GM12865 (cell line): ENCODE results near the gene FOXP1.

ENCODE experiments used
- DNase-seq: peaks from one replicate; pipeline ENCODE4 v3.0.0; 2010; ENCODE audit warnings: low read depth
- H3K4me3 ChIP-seq: 2 replicates; pipeline ENCODE4 v1.5.1; 2011; ENCODE audit warnings: mild to moderate bottlenecking, low read depth, low read length, control low read depth
- CTCF ChIP-seq: IDR thresholded peaks from 2 replicates; pipeline ENCODE4 v1.5.1; 2011; ENCODE audit warnings: low read length, control low read depth, low read depth, inconsistent platforms; ENCODE audit not compliant: insufficient read depth; ENCODE audit errors: missing control alignments

The FOXP1 gene

DNA sequence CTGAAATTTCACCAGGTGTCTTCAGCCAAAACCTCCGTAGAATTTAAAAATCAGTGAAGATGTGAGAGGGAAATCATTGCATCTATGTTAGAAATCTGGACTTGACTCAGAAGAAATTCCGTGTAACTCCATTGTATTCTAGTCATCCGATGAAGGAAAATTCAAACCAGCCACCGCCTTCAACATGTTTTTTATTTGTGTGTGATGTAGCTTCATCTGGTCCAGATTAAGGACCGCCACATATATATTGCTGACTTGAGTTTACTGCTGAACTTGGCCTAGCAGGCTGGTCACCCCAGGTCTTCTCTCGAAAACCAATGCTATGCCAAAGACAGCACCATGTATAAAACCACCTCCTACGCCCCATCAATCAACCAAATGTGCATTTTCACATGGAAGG is 120.9 kb downstream of the FOXP1 start:
- no peak for TF ChIP-seq CTCF
- no peak for DNase-seq
- H3K4me3 ChIP-seq, result no peak overlapping the region

GRCh38 chr3:71461749-71462483 is 121.6 kb downstream of the FOXP1 start:
- no peak overlapping the region for H3K4me3 ChIP-seq
- TF ChIP-seq CTCF, result no peak
- no peak for DNase-seq

DNA sequence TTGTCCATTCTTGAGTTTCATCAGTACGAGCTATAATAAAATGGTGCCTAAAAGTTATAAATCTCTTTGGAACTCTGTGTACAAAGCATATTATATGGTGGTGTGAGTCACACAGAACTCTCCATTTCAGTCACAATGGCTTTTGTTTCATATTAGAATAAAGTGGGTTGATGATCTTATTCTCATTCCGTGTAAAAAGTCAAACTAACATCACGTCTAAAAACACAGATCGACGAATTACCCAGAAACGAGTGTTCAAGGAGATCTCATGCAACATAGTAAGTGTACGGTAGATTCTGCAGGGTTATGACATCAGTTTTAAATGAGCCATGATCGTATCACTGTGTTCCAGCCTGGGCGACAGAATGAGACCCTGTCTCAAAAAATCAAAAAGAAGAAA is 122.4 kb downstream of the FOXP1 start:
- no peak overlapping the region for H3K4me3 ChIP-seq
- no peak for TF ChIP-seq CTCF
- no peak for DNase-seq

- DNase-seq, result no peak
- no peak for TF ChIP-seq CTCF
- H3K4me3 ChIP-seq, result no peak overlapping the region
Measured at GRCh38 chr3:71458895-71459294, 124.6 kb downstream of the FOXP1 start.

DNA sequence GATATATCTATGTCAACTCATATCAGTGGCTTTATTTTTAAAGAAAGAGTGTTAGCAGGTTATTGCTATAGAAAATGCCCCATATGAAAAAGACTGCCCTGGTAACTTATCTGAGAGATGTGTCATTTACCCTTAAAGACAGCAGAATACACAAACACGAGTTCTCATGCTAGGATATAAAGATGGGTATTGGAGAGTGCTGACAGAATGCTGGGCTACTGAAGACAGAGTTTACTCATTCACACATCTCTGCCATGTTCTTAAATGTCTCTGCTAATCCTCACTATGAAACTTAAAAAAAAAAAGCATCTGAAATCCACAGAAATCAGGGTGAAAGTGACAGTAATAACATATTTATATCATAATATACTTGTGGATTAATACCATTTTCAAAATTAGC is 126.7 kb downstream of the FOXP1 start:
- no peak for DNase-seq
- H3K4me3 ChIP-seq, result no peak overlapping the region
- TF ChIP-seq CTCF, result no peak

- TF ChIP-seq CTCF, result no peak
- H3K4me3 ChIP-seq, result no peak overlapping the region
- DNase-seq, result no peak
Measured at GRCh38 chr3:71456156-71456555, 127.4 kb downstream of the FOXP1 start.

DNA sequence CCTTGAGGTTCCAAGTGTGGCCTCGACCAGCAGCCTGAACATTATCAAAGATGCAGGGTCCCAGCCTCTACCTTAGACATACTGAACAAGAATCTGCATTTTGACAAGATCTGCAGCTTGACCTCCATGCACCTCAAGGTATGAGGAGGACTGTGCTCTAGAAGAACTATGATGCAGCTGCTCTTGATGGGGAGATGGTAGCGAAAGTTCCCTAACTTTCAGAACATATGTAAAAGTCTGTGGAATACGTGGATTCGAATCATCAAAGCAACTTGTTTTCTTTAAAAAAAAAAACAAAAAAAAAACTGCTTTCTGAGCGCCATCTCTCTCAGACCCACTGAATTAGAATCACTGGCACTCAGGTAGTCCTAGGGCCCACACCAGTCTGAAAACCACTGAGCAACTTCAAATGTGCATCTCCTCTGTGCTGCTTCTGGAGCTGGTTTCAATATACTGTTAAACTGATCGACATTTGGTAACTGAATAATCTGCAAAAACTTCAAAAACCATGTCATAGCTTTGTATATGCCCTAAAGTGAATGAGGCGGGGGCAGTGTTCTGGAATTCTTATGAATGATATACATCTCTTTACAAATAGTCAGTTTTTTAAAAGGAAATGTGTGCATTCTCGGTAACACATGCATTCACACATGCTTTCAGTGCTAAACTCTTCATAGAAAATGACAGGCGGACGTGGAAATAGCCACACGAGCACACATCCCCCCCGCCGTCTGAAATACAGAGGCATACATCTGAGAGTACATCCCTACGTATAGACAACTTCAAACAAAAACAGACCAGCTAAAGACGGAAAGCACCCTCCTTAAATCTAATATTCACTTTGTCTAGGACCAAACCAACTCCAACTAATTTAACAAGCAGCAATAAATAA is 128.8 kb downstream of the FOXP1 start:
- TF ChIP-seq CTCF, result no peak
- no peak for DNase-seq
- H3K4me3 ChIP-seq, result no peak overlapping the region
